Right kidney (tissue), 9 donors: Measurements from ENCODE around the gene AGMAT.

Experiments
- DNase-seq: peaks from one replicate; pipeline ENCODE4 v3.0.0-alpha.2; 2016
- long read RNA-seq, 8 donors: transcript quantifications; one replicate each; lab custom pipeline, GENCODE V29; 2026

AGMAT gene
- long read RNA-seq, donor 1, partial matches to known transcripts, result 0 of 4 reads
- long read RNA-seq, donor 1, other reads (novel, unspliced or antisense), result 0 of 4 reads
- long read RNA-seq, donor 2, transcript AGMAT-201 (7 exons, 2,500 nt), result major isoform, 5 of 5 reads
- long read RNA-seq, donor 2, partial matches to known transcripts, result 0 of 5 reads
- long read RNA-seq, donor 2, other reads (novel, unspliced or antisense), result 0 of 5 reads
- long read RNA-seq, donor 3, partial matches to known transcripts, result 0 of 4 reads
- long read RNA-seq, donor 3, other reads (novel, unspliced or antisense), result 0 of 4 reads
- long read RNA-seq, donor 4, transcript AGMAT-201 (7 exons, 2,500 nt), result major isoform, 9 of 9 reads
- long read RNA-seq, donor 4, partial matches to known transcripts, result 0 of 9 reads
- long read RNA-seq, donor 4, other reads (novel, unspliced or antisense), result 0 of 9 reads
- long read RNA-seq, donor 5, transcript AGMAT-201 (7 exons, 2,500 nt), result major isoform, 8 of 8 reads
- long read RNA-seq, donor 5, partial matches to known transcripts, result 0 of 8 reads
- long read RNA-seq, donor 5, other reads (novel, unspliced or antisense), result 0 of 8 reads
- long read RNA-seq, donor 6, transcript AGMAT-201 (7 exons, 2,500 nt), result major isoform, 5 of 10 reads
- long read RNA-seq, donor 6, partial matches to known transcripts, result 5 of 10 reads
- long read RNA-seq, donor 6, other reads (novel, unspliced or antisense), result 0 of 10 reads
- long read RNA-seq, donor 7, transcript AGMAT-201 (7 exons, 2,500 nt), result major isoform, 13 of 21 reads
- long read RNA-seq, donor 7, partial matches to known transcripts, result 8 of 21 reads
- long read RNA-seq, donor 7, other reads (novel, unspliced or antisense), result 0 of 21 reads
- long read RNA-seq, donor 8, transcript AGMAT-201 (7 exons, 2,500 nt), result major isoform, 8 of 8 reads
- long read RNA-seq, donor 8, partial matches to known transcripts, result 0 of 8 reads
- long read RNA-seq, donor 8, other reads (novel, unspliced or antisense), result 0 of 8 reads

- peak; percentile 72 for DNase-seq
Observed at GRCh38 chr1:15584489-15585363, at the start of gene AGMAT. AGMAT (minus strand) TSS chr1:15585051; CDS start chr1:15584967, 84 bp downstream.

- DNase-seq, result no peak
Observed at GRCh38 chr1:15633756-15634420, 49.0 kb upstream of the AGMAT start.

GRCh38 chr1:15628003-15628402 lies 43.2 kb upstream of the AGMAT start:
- no peak for DNase-seq

- no peak for DNase-seq
Observed at GRCh38 chr1:15627343-15627988, 42.6 kb upstream of the AGMAT start.

- no peak for DNase-seq
Observed at GRCh38 chr1:15626269-15626950, 41.6 kb upstream of the AGMAT start.

GRCh38 chr1:15625056-15625917 lies 40.4 kb upstream of the AGMAT start:
- no peak for DNase-seq

- DNase-seq, result no peak
Observed at GRCh38 chr1:15624133-15624714, 39.4 kb upstream of the AGMAT start.

GRCh38 chr1:15623435-15623834 lies 38.6 kb upstream of the AGMAT start:
- no peak for DNase-seq

GRCh38 chr1:15622712-15623373 lies 38.0 kb upstream of the AGMAT start:
- no peak for DNase-seq

GRCh38 chr1:15621975-15622374 lies 37.1 kb upstream of the AGMAT start:
- DNase-seq, result no peak

GRCh38 chr1:15620902-15621682 lies 36.2 kb upstream of the AGMAT start:
- no peak for DNase-seq

GRCh38 chr1:15620155-15620545 lies 35.3 kb upstream of the AGMAT start:
- DNase-seq, result no peak

- no peak for DNase-seq
Observed at GRCh38 chr1:15618655-15619525, 34.0 kb upstream of the AGMAT start.

- no peak for DNase-seq
Observed at GRCh38 chr1:15618077-15618654, 33.3 kb upstream of the AGMAT start.

- DNase-seq, result peak; percentile 88
Observed at GRCh38 chr1:15617173-15618076, 32.6 kb upstream of the AGMAT start, which contains the start of gene DDI2. DDI2 (plus strand) TSS chr1:15617458; CDS start chr1:15617671, 213 bp downstream.
